Epithelial cell of esophagus (primary cell): Measurements from ENCODE around the gene DCTN3.
A peak's percentile ranks its signal among the peaks of the same experiment; 100 is the strongest.

Experiments used
- DNase-seq: peaks from one replicate; pipeline ENCODE4 v3.0.0; 2010; ENCODE audit warnings: low read depth
- H3K4me3 ChIP-seq: 2 replicates; pipeline ENCODE4 v1.5.1; 2011; ENCODE audit warnings: mild to moderate bottlenecking, low read length, control low read depth
- CTCF ChIP-seq: IDR thresholded peaks from 2 replicates; pipeline ENCODE4 v1.5.1; 2011; ENCODE audit warnings: low read depth, mild to moderate bottlenecking, low read length, control low read depth, inconsistent platforms; ENCODE audit not compliant: insufficient read depth; ENCODE audit errors: missing control alignments

DCTN3 gene

GRCh38 chr9:34591917-34592866 lies 28.1 kb downstream of the DCTN3 start:
- no peak for DNase-seq
- H3K4me3 ChIP-seq = no peak overlapping the region
- TF ChIP-seq CTCF = no peak

- peak overlapping the region; percentile 14 for H3K4me3 ChIP-seq
- peak; percentile 74 for DNase-seq
- TF ChIP-seq CTCF = peak; percentile 73
Observed at GRCh38 chr9:34591248-34591916, 28.9 kb downstream of the DCTN3 start.

GRCh38 chr9:34590381-34591247 lies 29.7 kb downstream of the DCTN3 start:
- TF ChIP-seq CTCF = no peak
- peak; percentile 16 for DNase-seq
- peak overlapping the region; percentile 14 for H3K4me3 ChIP-seq

GRCh38 chr9:34589636-34590380 lies 30.5 kb downstream of the DCTN3 start, which contains the start of gene CNTFR:
TSS of gene CNTFR (minus strand) at chr9:34589724. CDS start at chr9:34568981, 20,743 bp downstream.
- TF ChIP-seq CTCF = no peak
- peak; percentile 24 for DNase-seq
- H3K4me3 ChIP-seq = peak within 1 kb of the TSS; percentile 25

- H3K4me3 ChIP-seq = no peak overlapping the region
- no peak for DNase-seq
- no peak for TF ChIP-seq CTCF
Observed at GRCh38 chr9:34588671-34589635, 31.3 kb downstream of the DCTN3 start.
